Ovary (tissue), 3 donors: ENCODE measurements around the gene COL8A2.

Source experiments
- POLR2A ChIP-seq: fragments of 450-650 bp; IDR thresholded peaks from one replicate; pipeline ENCODE4 v1.6.1; 2017; ENCODE audit warnings: antibody characterized with exemption, mild to moderate bottlenecking, moderate library complexity
- TF ChIP-seq, protein P1 (sequence below), 3 donors: fragments of 450-650 bp in 2 of 3; fragments of 200-600 bp in 1 of 3; IDR thresholded peaks; one replicate each; pipeline versions ENCODE4 v1.5.1 to v1.8.0; 2016 to 2022; ENCODE audit warnings: antibody characterized with exemption in 3 of 3, mild to moderate bottlenecking in 1 of 3
- donor health status: DM: no; HTN: no; CAD: no.

GRCh38 chr1:36096500-36097432, 28.3 kb downstream of the COL8A2 start:
- TF ChIP-seq, protein P1, sequence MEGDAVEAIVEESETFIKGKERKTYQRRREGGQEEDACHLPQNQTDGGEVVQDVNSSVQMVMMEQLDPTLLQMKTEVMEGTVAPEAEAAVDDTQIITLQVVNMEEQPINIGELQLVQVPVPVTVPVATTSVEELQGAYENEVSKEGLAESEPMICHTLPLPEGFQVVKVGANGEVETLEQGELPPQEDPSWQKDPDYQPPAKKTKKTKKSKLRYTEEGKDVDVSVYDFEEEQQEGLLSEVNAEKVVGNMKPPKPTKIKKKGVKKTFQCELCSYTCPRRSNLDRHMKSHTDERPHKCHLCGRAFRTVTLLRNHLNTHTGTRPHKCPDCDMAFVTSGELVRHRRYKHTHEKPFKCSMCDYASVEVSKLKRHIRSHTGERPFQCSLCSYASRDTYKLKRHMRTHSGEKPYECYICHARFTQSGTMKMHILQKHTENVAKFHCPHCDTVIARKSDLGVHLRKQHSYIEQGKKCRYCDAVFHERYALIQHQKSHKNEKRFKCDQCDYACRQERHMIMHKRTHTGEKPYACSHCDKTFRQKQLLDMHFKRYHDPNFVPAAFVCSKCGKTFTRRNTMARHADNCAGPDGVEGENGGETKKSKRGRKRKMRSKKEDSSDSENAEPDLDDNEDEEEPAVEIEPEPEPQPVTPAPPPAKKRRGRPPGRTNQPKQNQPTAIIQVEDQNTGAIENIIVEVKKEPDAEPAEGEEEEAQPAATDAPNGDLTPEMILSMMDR (IDR thresholded peaks at IDR 0.05) = peak in 1 of 3 donors; percentile 33
- TF ChIP-seq POLR2A = no peak
